IMR-90 (cell line): ENCODE data around the gene CROCC2. TPM values are rescaled to one million over a fixed set of nuclear protein-coding genes. Genes with fewer than 3 reads are reported as not detected.

ENCODE experiments used
- ATAC-seq: fragments of 200-7000 bp; cut with Tn5 transposase; 2 replicates; pipeline ENCODE4 v1.9.1; 2020; ENCODE audit warnings: low read depth, mild to moderate bottlenecking, moderate library complexity
- BruUV-seq: library from RNA; stranded (reverse); fragments of 400-500 nt; replicated peaks from 2 replicates; lab custom pipeline; 2021; lab: Mats Ljungman, UMichigan
- CTCF ChIA-PET: fragments of 300-600 bp; formaldehyde crosslinking; extraction: SDS; loops from one replicate; lab custom pipeline; 2021; ENCODE audit warnings: antibody characterized with exemption; lab: Yijun Ruan, JAX
- POLR2A ChIA-PET: fragments of 300-600 bp; sonication (Branson Sonifier 250); formaldehyde crosslinking; loops from one replicate; lab custom pipeline; 2022; ENCODE audit warnings: antibody characterized with exemption; ENCODE audit not compliant: unreplicated experiment; lab: Charles Lee
- DNase-seq: peaks from one replicate; pipeline ENCODE4 v3.0.0; 2013
- H2AFZ ChIP-seq: replicated peaks from 2 replicates; pipeline ENCODE3; 2013; ENCODE audit warnings: low read length, mild to moderate bottlenecking; ENCODE audit not compliant: poor library complexity
- H2AK5ac ChIP-seq: 2 replicates; pipeline ENCODE4 v1.6.1; 2013; ENCODE audit warnings: low read depth, low read length, inconsistent platforms
- H2AK9ac ChIP-seq: replicated peaks from 2 replicates; pipeline ENCODE3; 2013; ENCODE audit warnings: mild to moderate bottlenecking, low read depth, low read length, moderate library complexity; ENCODE audit not compliant: poor library complexity
- H2BK120ac ChIP-seq: 2 replicates; pipeline ENCODE4 v1.6.1; 2013; ENCODE audit warnings: low read depth, low read length, inconsistent platforms
- H2BK15ac ChIP-seq: 3 replicates; pipeline ENCODE4 v1.6.1; 2013; ENCODE audit warnings: low read depth, low read length, inconsistent platforms
- H2BK20ac ChIP-seq: 2 replicates; pipeline ENCODE4 v1.6.1; 2013; ENCODE audit warnings: low read depth, mild to moderate bottlenecking, inconsistent platforms, low read length, moderate library complexity
- H2BK5ac ChIP-seq: 2 replicates; pipeline ENCODE4 v1.6.1; 2013; ENCODE audit warnings: mild to moderate bottlenecking, low read depth, low read length, inconsistent platforms; ENCODE audit not compliant: poor library complexity, severe bottlenecking
- H3K14ac ChIP-seq: replicated peaks from 2 replicates; pipeline ENCODE4 v1.6.1; 2013; ENCODE audit warnings: low read depth, low read length, inconsistent platforms
- H3K18ac ChIP-seq: 2 replicates; pipeline ENCODE4 v1.6.1; 2013; ENCODE audit warnings: low read depth, low read length, control low read depth
- H3K23ac ChIP-seq: 2 replicates; pipeline ENCODE4 v1.6.1; 2013; ENCODE audit warnings: low read depth, low read length, inconsistent platforms
- H3K27ac ChIP-seq: 2 replicates; pipeline ENCODE4 v1.5.1; 2013; ENCODE audit warnings: mild to moderate bottlenecking, control low read depth, low read length; ENCODE audit not compliant: insufficient read depth
- H3K27me3 ChIP-seq: 2 replicates; pipeline ENCODE4 v1.6.1; 2013; ENCODE audit warnings: low read length; ENCODE audit not compliant: control insufficient read depth, insufficient read depth
- H3K36me3 ChIP-seq: 2 replicates; pipeline ENCODE4 v1.6.1; 2013; ENCODE audit warnings: low read length, mixed read lengths; ENCODE audit not compliant: control insufficient read depth, insufficient read depth
- H3K4ac ChIP-seq: 2 replicates; pipeline ENCODE4 v1.6.1; 2013; ENCODE audit warnings: low read depth, low read length, inconsistent platforms
- H3K4me1 ChIP-seq: 2 replicates; pipeline ENCODE4 v1.6.1; 2013; ENCODE audit warnings: low read length, mixed read lengths; ENCODE audit not compliant: control insufficient read depth, insufficient read depth
- H3K4me2 ChIP-seq: 2 replicates; pipeline ENCODE4 v1.6.1; 2013; ENCODE audit warnings: low read depth, mild to moderate bottlenecking, control low read depth, low read length, moderate library complexity
- H3K4me3 ChIP-seq: 2 replicates; pipeline ENCODE4 v1.5.1; 2013; ENCODE audit warnings: low read depth, mild to moderate bottlenecking, control low read depth, low read length, moderate library complexity; ENCODE audit not compliant: insufficient read depth
- H3K56ac ChIP-seq: 2 replicates; pipeline ENCODE4 v1.6.1; 2013; ENCODE audit warnings: low read length, inconsistent platforms; ENCODE audit not compliant: insufficient read depth; ENCODE audit errors: extremely low read depth
- H3K79me1 ChIP-seq, 2 experiments: 2 replicates each; pipeline ENCODE4 v1.6.1; 2013; ENCODE audit warnings: low read length in 2 of 2, inconsistent platforms in 1 of 2, low read depth in 1 of 2
- H3K9ac ChIP-seq: 2 replicates; pipeline ENCODE4 v1.6.1; 2013; ENCODE audit warnings: low read depth, low read length, control low read depth
- H3K9me1 ChIP-seq: 2 replicates; pipeline ENCODE4 v1.6.1; 2013; ENCODE audit warnings: low read length, inconsistent platforms; ENCODE audit not compliant: insufficient read depth
- H3K9me3 ChIP-seq: 2 replicates; pipeline ENCODE4 v1.6.1; 2013; ENCODE audit warnings: low read length; ENCODE audit not compliant: control insufficient read depth, insufficient read depth
- H4K20me1 ChIP-seq: 2 replicates; pipeline ENCODE4 v1.6.1; 2013; ENCODE audit warnings: low read length, inconsistent platforms; ENCODE audit not compliant: insufficient read depth
- H4K5ac ChIP-seq: 2 replicates; pipeline ENCODE4 v1.6.1; 2013; ENCODE audit warnings: mild to moderate bottlenecking, low read depth, low read length, control low read depth
- H4K8ac ChIP-seq, 2 experiments: 2 replicates each; pipeline ENCODE4 v1.6.1; 2013; ENCODE audit warnings: low read depth in 2 of 2, low read length in 2 of 2, control low read depth in 1 of 2, inconsistent platforms in 1 of 2
- H4K91ac ChIP-seq: 2 replicates; pipeline ENCODE4 v1.6.1; 2013; ENCODE audit warnings: low read depth, low read length, inconsistent platforms; ENCODE audit not compliant: insufficient read depth
- CHD1 ChIP-seq: IDR thresholded peaks from 2 replicates; pipeline ENCODE4 v1.6.1; 2012; ENCODE audit warnings: low read depth, low read length, improper control_type of control experiment
- CTCF ChIP-seq: conservative IDR thresholded peaks from 2 replicates; pipeline ENCODE4 v1.5.1; 2012; ENCODE audit warnings: mild to moderate bottlenecking, low read depth, low read length, improper control_type of control experiment
- ELK1 ChIP-seq: fragments of 150-350 bp; IDR thresholded peaks from 2 replicates; pipeline ENCODE4 v1.6.1; 2016; ENCODE audit warnings: low read depth, mild to moderate bottlenecking, low read length, moderate library complexity, borderline replicate concordance
- MAFK ChIP-seq: IDR thresholded peaks from 2 replicates; pipeline ENCODE4 v1.6.1; 2012; ENCODE audit warnings: low read depth, low read length, improper control_type of control experiment
- MAZ ChIP-seq: IDR thresholded peaks from 2 replicates; pipeline ENCODE4 v1.6.1; 2012; ENCODE audit warnings: low read depth, mild to moderate bottlenecking, low read length, improper control_type of control experiment, moderate library complexity, borderline replicate concordance
- MXI1 ChIP-seq: IDR thresholded peaks from 2 replicates; pipeline ENCODE4 v1.6.1; 2012; ENCODE audit warnings: low read depth, mild to moderate bottlenecking, low read length, moderate library complexity, borderline replicate concordance
- NFE2L2 ChIP-seq: fragments of 150-350 bp; IDR thresholded peaks from 2 replicates; pipeline ENCODE4 v1.6.1; 2016; ENCODE audit warnings: low read depth, mild to moderate bottlenecking, low read length
- POLR2A ChIP-seq: IDR thresholded peaks from 2 replicates; pipeline ENCODE4 v1.6.1; 2012; ENCODE audit warnings: mild to moderate bottlenecking, low read depth, low read length
- RAD21 ChIP-seq: IDR thresholded peaks from 2 replicates; pipeline ENCODE4 v1.6.1; 2012; ENCODE audit warnings: low read length, improper control_type of control experiment
- RCOR1 ChIP-seq: IDR thresholded peaks from 2 replicates; pipeline ENCODE4 v1.6.1; 2012; ENCODE audit warnings: mild to moderate bottlenecking, low read length, improper control_type of control experiment; ENCODE audit not compliant: insufficient replicate concordance
- SMC3 ChIP-seq: fragments of 150-350 bp; IDR thresholded peaks from 2 replicates; pipeline ENCODE4 v1.6.1; 2016; ENCODE audit warnings: low read depth, mild to moderate bottlenecking, antibody characterized with exemption, low read length, moderate library complexity
- WGBS, 2 experiments: methylation state at CpG; one replicate each; pipeline versions ENCODE4 v1.1.5 to v1.1.7; 2013; ENCODE audit warnings: missing lambda C conversion rate in 2 of 2; ENCODE audit not compliant: insufficient read length in 1 of 2; ENCODE audit errors: extremely low coverage in 2 of 2; 5-methylcytosine and 5-hydroxymethylcytosine counted together
- dilution Hi-C: fragments of 300-500 bp; cut with HindIII; formaldehyde crosslinking; loops from one replicate; pipeline ENCODE4 v1.14.3; 2018; ENCODE audit warnings: low sequenced_read_pairs; ENCODE audit not compliant: unreplicated experiment
- in situ Hi-C: fragments of 300-500 bp; cut with MboI; formaldehyde crosslinking; loops from 3 replicates; pipeline ENCODE4 v1.14.3; 2019; ENCODE audit warnings: low sequenced_read_pairs, inconsistent platforms, mixed read lengths
- intact Hi-C: fragments of 100-400 bp; cut with micrococcal nuclease; formaldehyde crosslinking; loops from 2 replicates; pipeline ENCODE4 v1.10.0; 2022
- polyA plus RNA-seq, 3 experiments: library from polyadenylated mRNA; depleted of rRNA; stranded (reverse); fragments of >200 nt; gene quantifications; 2 replicates each; pipeline ENCODE4 v1.2.3, GENCODE V29; 2012; ENCODE audit warnings: low replicate concordance in 1 of 3
- total RNA-seq: library from RNA; depleted of rRNA; stranded (reverse); fragments of >200 nt; gene quantifications from 2 replicates; pipeline ENCODE4 v1.2.3, GENCODE V29; 2012

The CROCC2 gene
- total and polyA plus RNA-seq, 2 of the 4 experiments (the other 2 are of a cell fraction), result not detected

DNA sequence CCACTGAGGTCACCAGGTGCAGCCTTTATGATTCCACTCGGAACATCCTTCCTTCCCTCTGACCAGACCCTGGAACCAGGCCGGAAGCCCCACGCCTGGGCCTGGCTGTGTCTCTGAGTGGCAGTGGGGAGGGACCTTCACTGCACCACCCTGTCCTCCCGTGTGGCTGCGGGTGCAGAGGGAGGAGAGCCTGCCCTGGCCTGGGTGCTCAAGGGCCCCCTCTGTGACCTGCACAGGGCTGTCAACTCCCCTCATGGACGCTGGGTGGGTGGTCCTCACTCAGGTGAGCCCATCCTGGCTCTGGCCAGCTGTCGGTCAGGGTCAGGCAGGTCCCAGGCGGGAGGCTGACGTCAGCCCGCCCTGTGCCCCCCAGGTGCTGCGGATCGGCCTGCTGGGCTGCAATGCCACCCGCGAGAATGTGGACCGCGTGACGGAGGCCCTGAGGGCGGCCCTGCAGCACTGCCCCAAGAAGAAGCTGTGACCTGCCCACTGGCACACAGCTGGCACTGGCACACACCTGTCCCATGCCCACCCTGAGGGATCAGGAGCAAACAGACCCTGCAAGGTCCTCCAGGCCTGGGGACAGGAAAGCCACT is 27.7 kb upstream of the CROCC2 start:
- no peak overlapping the region for H4K8ac ChIP-seq
- H3K4me3 ChIP-seq, result no peak overlapping the region
- H4K91ac ChIP-seq, result no peak overlapping the region
- H3K4me1 ChIP-seq, result no peaks in the 10 kb centered on the region
- no peak overlapping the region for H3K18ac ChIP-seq
- H3K27ac ChIP-seq, result no peak overlapping the region
- no peaks in the 10 kb centered on the region for H4K20me1 ChIP-seq
- 82% methylated on average over 15 of the region's 18 CpGs; no CpG with 5 or more reads in 1 of the 2 experiments for WGBS, 2 experiments
- H3K14ac ChIP-seq, result no peak overlapping the region
- POLR2A ChIA-PET, result no interaction called here
- H3K23ac ChIP-seq, result no peak overlapping the region
- H3K36me3 ChIP-seq, result no peaks in the 10 kb centered on the region
- H3K9ac ChIP-seq, result no peak overlapping the region
- no TSS peak for BruUV-seq
- TF ChIP-seq MXI1 (no peak), RAD21 (no peak), ELK1 (no peak), POLR2A (no peak), RCOR1 (no peak), MAZ (no peak), CTCF (no peak), MAFK (no peak), NFE2L2 (no peak), SMC3 (no peak), CHD1 (no peak)
- no peaks in the 10 kb centered on the region for H3K9me1 ChIP-seq
- peak overlapping the region; percentile 28 for H2AK9ac ChIP-seq
- H3K4me2 ChIP-seq, result no peak overlapping the region
- H4K5ac ChIP-seq, result no peak overlapping the region
- no peaks in the 10 kb centered on the region for H3K79me1 ChIP-seq
- no peak overlapping the region for H3K56ac ChIP-seq
- no peak overlapping the region for H3K4ac ChIP-seq
- H3K27me3 ChIP-seq, result peaks cover 11% of the 10 kb centered on the region
- no peak overlapping the region for H2AFZ ChIP-seq
- intact Hi-C loops (no loop called here), in situ Hi-C loops (no loop called here), dilution Hi-C loops (no loop called here)
- no peak overlapping the region for H2BK15ac ChIP-seq
- H3K9me3 ChIP-seq, result no peaks in the 10 kb centered on the region
- no peak overlapping the region for H2BK20ac ChIP-seq
- CTCF ChIA-PET, result no interaction called here
- ATAC-seq (no peak), DNase-seq (no peak)
- no peak overlapping the region for H2AK5ac ChIP-seq
- no peak overlapping the region for H2BK5ac ChIP-seq
- H2BK120ac ChIP-seq, result no peak overlapping the region
